ENCODE results near the gene PRPSAP2. TPM values are rescaled to one million over a fixed set of nuclear protein-coding genes. Genes with fewer than 3 reads are reported as not detected.

PRPSAP2 gene, protein sequence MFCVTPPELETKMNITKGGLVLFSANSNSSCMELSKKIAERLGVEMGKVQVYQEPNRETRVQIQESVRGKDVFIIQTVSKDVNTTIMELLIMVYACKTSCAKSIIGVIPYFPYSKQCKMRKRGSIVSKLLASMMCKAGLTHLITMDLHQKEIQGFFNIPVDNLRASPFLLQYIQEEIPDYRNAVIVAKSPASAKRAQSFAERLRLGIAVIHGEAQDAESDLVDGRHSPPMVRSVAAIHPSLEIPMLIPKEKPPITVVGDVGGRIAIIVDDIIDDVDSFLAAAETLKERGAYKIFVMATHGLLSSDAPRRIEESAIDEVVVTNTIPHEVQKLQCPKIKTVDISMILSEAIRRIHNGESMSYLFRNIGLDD
- total RNA-seq: 10 to 100 TPM; 49.3 to 49.4 TPM

DNA sequence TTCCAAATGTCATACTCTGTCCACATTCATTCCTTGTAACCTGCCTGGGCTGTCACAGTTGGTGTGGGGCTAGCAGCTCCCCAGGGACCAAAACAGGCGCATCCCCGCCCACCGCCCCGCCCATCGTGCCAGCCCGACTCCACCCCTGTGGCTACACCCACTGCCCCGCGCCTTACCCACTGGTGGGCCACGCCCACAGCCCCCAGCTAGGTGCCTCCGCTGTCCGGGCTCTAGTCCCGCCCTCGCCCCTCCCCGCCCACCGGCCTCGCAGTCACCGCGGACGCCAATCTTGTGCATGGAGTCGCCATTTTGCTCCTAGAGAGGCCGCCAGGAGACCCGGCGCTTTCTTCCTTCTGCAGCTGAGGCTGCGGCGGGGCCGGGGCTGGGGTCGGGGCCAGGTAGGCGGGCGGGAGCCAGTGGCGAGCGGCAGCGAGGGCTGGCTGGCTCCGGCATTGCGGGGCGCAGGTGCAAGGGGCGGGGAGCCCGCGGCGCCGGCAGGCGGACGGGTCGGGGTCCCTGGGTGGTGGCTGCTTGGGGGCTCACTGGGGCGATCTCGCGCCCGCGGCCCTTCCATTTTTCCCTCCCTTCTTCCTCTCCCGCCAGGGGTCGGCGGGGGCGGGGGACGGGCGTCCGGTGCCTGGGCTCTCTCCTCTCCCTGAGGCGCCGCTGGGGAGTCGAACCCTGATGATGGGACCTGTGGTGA, at the start of gene PRPSAP2:
PRPSAP2 (plus strand) TSS at position 268 of the 703 bp plus-strand sequence. CDS start 7,703 bp downstream, outside the sequence.

DNA sequence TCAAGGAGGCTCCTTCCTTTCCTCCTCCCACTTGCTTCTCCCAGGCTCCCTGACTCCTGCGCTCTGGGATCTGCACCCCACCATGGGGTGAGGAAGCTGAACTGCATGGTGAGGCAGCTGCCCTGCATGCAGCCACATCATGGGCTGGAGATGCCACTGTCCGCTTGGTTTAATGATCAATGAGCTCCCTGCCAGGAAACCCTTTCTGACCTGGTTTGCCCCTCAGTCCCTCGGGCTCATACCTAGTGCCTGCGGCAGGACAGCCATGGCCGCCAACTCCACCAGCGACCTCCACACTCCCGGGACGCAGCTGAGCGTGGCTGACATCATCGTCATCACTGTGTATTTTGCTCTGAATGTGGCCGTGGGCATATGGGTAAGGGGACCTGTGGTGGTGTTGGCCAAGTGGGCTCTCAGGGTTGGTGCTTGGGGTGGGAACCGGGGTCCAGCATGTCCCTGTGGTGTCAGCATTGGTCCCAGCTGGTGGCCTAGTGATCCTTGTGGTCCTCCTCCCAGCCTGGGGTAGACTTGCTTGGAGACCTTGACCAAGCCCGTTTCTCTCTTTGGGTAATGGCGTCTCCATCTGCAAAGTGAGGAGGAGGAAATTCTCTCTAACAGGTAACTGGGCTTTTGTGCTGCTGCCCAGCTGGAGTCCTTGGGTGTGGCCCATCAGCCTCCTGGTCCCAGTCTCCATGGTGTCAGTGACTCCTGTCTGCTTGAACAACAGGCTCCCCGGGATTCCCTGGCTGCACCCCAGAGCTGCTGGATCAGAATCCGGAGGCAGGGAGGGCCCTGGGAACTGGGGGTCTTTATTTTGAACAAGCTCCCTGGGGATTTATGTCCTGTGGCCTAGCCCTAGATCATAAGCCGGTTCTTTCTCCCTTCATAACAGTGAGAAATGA, 94.3 kb downstream of the PRPSAP2 start, which contains the start of gene SLC5A10:
SLC5A10 (plus strand) TSS at position 225 of the 902 bp plus-strand sequence; CDS start at position 266, 41 bp downstream.

Other genes starting within 250 kb of the PRPSAP2 start
- gene TBC1D28, start 213.7 kb upstream of the PRPSAP2 start, total RNA-seq: not detected
- gene FOXO3B, start 175.8 kb upstream of the PRPSAP2 start, total RNA-seq: 1 to 10 TPM; 1.9 to 3.6 TPM
- not detected for gene FBXW10, start 114.1 kb upstream of the PRPSAP2 start, total RNA-seq
- 10 to 100 TPM; 21.4 to 23.8 TPM for gene TVP23B, start 76.9 kb upstream of the PRPSAP2 start, total RNA-seq
- not detected for gene SLC5A10, start 94.0 kb downstream of the PRPSAP2 start, total RNA-seq
- 1 to 10 TPM; 7.3 to 7.6 TPM for gene FAM83G, start 146.6 kb downstream of the PRPSAP2 start, total RNA-seq
- gene GRAP, start 188.8 kb downstream of the PRPSAP2 start, total RNA-seq: 10 to 100 TPM; 42.5 to 43.4 TPM